ENCODE results near the gene RGPD8. TPM values are rescaled to one million over a fixed set of nuclear protein-coding genes. Genes with fewer than 3 reads are reported as not detected.
"Not testable (repeated sequence)": the region's sequence is repeated elsewhere in the genome, so short reads cannot be mapped to it uniquely, and the experiment has no call there.

The RGPD8 gene
- total RNA-seq, 2 experiments from 2014 or later: not detected

DNA sequence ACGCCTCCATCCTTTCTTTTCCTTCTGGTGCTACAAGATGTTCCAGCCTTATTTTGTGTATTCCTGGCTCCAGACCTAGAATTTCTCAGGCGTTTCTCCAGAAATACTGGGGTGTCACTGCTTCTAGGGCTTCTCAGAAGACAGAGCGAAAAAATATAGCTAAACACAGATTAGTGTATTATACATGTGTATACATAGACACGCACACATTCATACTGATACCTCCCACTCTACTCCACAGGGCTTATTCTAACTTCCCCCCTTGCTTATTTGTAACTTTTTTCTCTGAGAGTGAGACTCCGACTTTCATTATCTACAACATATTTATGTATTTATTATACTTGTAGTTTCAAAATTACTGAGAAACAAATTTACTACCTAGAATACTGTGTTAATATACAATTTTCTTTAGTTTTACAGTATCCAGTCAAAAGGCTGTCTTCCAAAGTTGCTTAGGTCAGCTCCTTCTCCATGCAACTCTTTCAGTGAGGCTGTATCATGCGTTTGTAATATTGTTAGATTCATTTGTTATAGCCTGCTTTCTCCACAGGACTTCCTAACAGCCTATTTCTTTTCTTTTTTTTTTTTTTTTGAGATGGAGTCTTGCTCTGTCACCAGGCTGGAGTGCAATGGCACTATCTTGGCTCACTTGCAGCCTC, 5.3 kb upstream of the RGPD8 start:
- H3K4me2 ChIP-seq (ENCODE audit: low read length); H3K79me2 ChIP-seq (ENCODE audit: insufficient read depth, low read depth, low read length); H3K9me2 ChIP-seq (ENCODE audit: insufficient read depth, low read length); H3K4me3 ChIP-seq (ENCODE audit: low read depth, low read length, poor library complexity, severe bottlenecking); DNase-seq (ENCODE audit: low spot score); H3K4me1 ChIP-seq (ENCODE audit: insufficient read depth, low read length, poor library complexity, severe bottlenecking); H2AFZ ChIP-seq (ENCODE audit: low read length); POLR2A ChIA-PET; BruUV-seq (replicated peaks); H3K9me3 ChIP-seq (ENCODE audit: low read length); H3K27ac ChIP-seq (ENCODE audit: low read depth, low read length, poor library complexity, severe bottlenecking); intact Hi-C loops (cut with micrococcal nuclease; ENCODE audit: unreplicated experiment); H3K36me3 ChIP-seq (ENCODE audit: insufficient read depth, low read length); CTCF ChIA-PET (ENCODE audit: unreplicated experiment); H4K20me1 ChIP-seq (ENCODE audit: insufficient read depth, low read length): not testable (repeated sequence)

DNA sequence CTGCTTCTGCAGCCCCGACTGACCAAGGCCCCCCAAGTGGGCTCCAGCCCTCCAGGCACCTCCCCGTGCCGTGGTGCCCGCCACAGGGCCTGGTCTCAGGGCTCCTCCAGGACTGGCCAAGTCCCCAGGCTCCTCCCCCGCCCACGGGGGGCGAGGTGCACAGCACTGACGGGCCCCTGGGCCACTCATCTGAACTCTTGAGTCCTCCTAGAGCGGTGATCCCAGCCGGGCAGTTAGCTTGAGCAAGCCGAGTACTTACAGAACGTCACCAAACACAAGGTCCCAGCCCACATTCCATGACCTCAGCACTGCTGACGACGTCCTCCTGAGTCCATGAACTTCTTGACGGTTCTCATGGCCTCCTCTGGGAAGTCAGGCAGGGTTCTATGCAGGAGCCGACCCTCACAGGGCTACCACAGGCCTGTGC, 4.0 kb upstream of the RGPD8 start:
- H3K4me2 ChIP-seq (ENCODE audit: low read length); H3K9me3 ChIP-seq (ENCODE audit: low read length); H3K4me3 ChIP-seq (ENCODE audit: low read depth, low read length, poor library complexity, severe bottlenecking); CTCF ChIA-PET (ENCODE audit: unreplicated experiment); H3K9me2 ChIP-seq (ENCODE audit: insufficient read depth, low read length); H3K79me2 ChIP-seq (ENCODE audit: insufficient read depth, low read depth, low read length); DNase-seq (ENCODE audit: low spot score); H3K4me1 ChIP-seq (ENCODE audit: insufficient read depth, low read length, poor library complexity, severe bottlenecking); intact Hi-C loops (cut with micrococcal nuclease; ENCODE audit: unreplicated experiment); H3K36me3 ChIP-seq (ENCODE audit: insufficient read depth, low read length); H3K27ac ChIP-seq (ENCODE audit: low read depth, low read length, poor library complexity, severe bottlenecking); POLR2A ChIA-PET; H4K20me1 ChIP-seq (ENCODE audit: insufficient read depth, low read length); H2AFZ ChIP-seq (ENCODE audit: low read length); BruUV-seq (replicated peaks): not testable (repeated sequence)

DNA sequence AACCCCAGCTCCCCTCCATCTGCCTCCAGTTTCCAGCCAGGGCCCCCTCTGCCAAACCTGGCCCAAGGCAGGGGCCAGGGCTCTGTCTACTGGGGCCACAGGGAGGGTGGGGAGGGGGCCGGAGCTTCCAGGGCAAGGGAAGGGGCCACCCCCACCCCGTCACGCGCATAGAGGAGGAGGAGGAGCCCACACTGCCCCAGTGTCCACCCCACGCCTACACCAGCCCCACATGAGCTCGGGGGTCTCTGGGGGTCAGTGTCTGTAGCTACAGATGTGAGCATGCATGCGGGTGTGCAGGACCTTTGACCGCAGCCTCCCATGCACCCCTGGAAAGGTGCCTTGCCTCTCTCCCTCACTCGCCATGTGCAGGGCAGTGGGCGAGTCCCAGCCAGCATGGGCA, 3.5 kb upstream of the RGPD8 start:
- H3K4me3 ChIP-seq (ENCODE audit: low read depth, low read length, poor library complexity, severe bottlenecking); CTCF ChIA-PET (ENCODE audit: unreplicated experiment); intact Hi-C loops (cut with micrococcal nuclease; ENCODE audit: unreplicated experiment); H3K4me2 ChIP-seq (ENCODE audit: low read length); BruUV-seq (replicated peaks); POLR2A ChIA-PET; H3K36me3 ChIP-seq (ENCODE audit: insufficient read depth, low read length); H3K9me3 ChIP-seq (ENCODE audit: low read length); H3K9me2 ChIP-seq (ENCODE audit: insufficient read depth, low read length); H4K20me1 ChIP-seq (ENCODE audit: insufficient read depth, low read length); H2AFZ ChIP-seq (ENCODE audit: low read length); H3K4me1 ChIP-seq (ENCODE audit: insufficient read depth, low read length, poor library complexity, severe bottlenecking); DNase-seq (ENCODE audit: low spot score); H3K27ac ChIP-seq (ENCODE audit: low read depth, low read length, poor library complexity, severe bottlenecking); H3K79me2 ChIP-seq (ENCODE audit: insufficient read depth, low read depth, low read length): not testable (repeated sequence)

DNA sequence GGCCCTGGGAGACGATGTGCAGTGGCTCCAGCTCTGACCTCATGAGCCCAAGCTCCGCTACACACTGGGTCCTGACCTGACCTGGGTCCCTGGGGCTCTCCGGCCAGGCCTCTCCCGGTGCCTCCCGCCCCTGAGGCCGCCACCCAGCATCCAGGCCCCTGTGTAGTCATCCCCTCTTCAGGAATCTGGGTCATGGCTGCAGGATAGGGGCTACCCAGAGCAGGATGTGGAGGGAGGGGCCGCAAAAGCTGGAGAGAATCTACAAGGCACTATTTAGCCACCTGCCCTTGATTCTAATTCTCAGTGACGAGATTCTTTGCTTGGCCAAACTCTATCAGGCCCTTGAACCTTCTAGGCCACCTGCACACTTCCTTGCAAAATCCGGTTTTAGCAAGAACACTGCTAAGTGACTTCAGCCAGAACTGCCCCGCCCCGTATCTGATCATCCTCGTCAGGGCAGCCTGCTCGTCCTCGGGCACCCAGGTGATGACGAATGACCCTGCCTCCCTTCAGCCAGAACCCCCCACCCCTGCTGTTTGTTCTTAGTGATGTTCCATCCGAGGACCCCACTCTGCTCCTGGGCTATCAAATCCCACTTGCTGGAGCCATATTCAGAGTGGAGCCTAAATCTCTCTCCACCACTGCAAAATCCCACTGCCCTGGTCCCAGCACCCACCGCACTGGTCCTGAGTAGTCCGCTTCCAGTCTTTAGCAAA, 2.4 kb upstream of the RGPD8 start:
- not testable (repeated sequence) for H3K36me3 ChIP-seq (ENCODE audit: insufficient read depth, low read length)

DNA sequence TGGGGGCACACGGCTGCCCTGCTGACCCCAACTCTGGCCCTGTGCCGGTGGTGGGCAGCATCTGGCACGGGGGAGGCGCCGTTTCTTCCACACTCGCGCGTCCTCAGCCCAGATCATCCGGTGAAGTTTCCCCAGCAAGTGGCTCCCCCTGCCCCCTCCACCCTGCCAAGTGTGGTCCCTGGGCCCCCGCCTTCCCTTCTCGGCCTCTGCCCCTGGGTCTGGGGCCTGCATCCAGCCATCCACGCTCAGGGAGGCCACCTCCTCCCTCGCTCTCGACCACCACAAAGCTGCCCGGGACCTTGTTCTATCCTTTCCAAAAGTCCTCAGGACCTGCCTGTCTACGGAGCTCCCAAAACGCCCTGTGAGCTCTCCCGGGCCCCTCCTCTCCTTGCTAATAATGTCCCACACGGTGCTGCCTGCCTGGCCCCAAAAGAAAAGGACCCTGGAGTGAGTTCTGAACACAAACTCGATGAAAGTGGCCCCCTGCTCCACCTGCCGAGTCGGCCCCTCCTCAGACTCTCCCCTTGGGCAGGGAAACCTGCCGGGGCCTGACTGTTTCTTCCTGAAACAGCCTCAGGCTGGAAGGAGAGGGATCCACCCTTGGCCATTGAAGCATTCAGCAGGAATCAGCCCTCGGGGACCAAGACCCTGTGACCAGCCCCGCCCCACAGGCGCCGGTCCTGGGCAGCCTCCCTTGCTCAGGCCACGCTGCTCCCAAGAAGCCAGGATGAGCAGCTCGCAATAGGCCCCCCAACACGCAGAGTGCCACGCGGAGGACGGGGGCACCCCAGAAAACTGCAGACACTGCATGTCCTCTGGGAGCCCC, 1.7 kb upstream of the RGPD8 start:
- POLR2A ChIA-PET; H3K4me2 ChIP-seq (ENCODE audit: low read length); H4K20me1 ChIP-seq (ENCODE audit: insufficient read depth, low read length); H2AFZ ChIP-seq (ENCODE audit: low read length); intact Hi-C loops (cut with micrococcal nuclease; ENCODE audit: unreplicated experiment); H3K9me3 ChIP-seq (ENCODE audit: low read length); BruUV-seq (replicated peaks); H3K79me2 ChIP-seq (ENCODE audit: insufficient read depth, low read depth, low read length); H3K4me3 ChIP-seq (ENCODE audit: low read depth, low read length, poor library complexity, severe bottlenecking); H3K27ac ChIP-seq (ENCODE audit: low read depth, low read length, poor library complexity, severe bottlenecking); DNase-seq (ENCODE audit: low spot score); H3K4me1 ChIP-seq (ENCODE audit: insufficient read depth, low read length, poor library complexity, severe bottlenecking); H3K36me3 ChIP-seq (ENCODE audit: insufficient read depth, low read length); H3K9me2 ChIP-seq (ENCODE audit: insufficient read depth, low read length); CTCF ChIA-PET (ENCODE audit: unreplicated experiment): not testable (repeated sequence)

More for the DNA sequence above, 2.4 kb upstream of the RGPD8 start:
- intact Hi-C loops (cut with micrococcal nuclease; ENCODE audit: unreplicated experiment); CTCF ChIA-PET (ENCODE audit: unreplicated experiment); H4K20me1 ChIP-seq (ENCODE audit: insufficient read depth, low read length); H3K27ac ChIP-seq (ENCODE audit: low read depth, low read length, poor library complexity, severe bottlenecking); H3K9me2 ChIP-seq (ENCODE audit: insufficient read depth, low read length); H3K4me1 ChIP-seq (ENCODE audit: insufficient read depth, low read length, poor library complexity, severe bottlenecking); POLR2A ChIA-PET; DNase-seq (ENCODE audit: low spot score); H2AFZ ChIP-seq (ENCODE audit: low read length); H3K4me3 ChIP-seq (ENCODE audit: low read depth, low read length, poor library complexity, severe bottlenecking); H3K4me2 ChIP-seq (ENCODE audit: low read length); BruUV-seq (replicated peaks); H3K9me3 ChIP-seq (ENCODE audit: low read length); H3K79me2 ChIP-seq (ENCODE audit: insufficient read depth, low read depth, low read length): not testable (repeated sequence)

Measured in OCI-LY7 (cell line).